GM12878 (cell line): ENCODE results near the gene B4GALNT4. TPM values are rescaled to one million over a fixed set of nuclear protein-coding genes. Genes with fewer than 3 reads are reported as not detected.

Experiments used
- ATAC-seq: fragments of 200-7000 bp; cut with Tn5 transposase; 3 replicates; pipeline ENCODE4 v1.9.1; 2020; ENCODE audit warnings: mild to moderate bottlenecking, moderate library complexity
- BruUV-seq: library from RNA; stranded (reverse); fragments of 400-500 nt; replicated peaks from 2 replicates; lab custom pipeline; 2021; lab: Mats Ljungman, UMichigan
- CTCF ChIA-PET: fragments of 300-600 bp; sonication (Branson Sonifier 250); formaldehyde crosslinking; extraction: SDS; loops from one replicate; lab custom pipeline; 2021; ENCODE audit warnings: inconsistent platforms; lab: Yijun Ruan, JAX
- POLR2A ChIA-PET: fragments of 350-600 bp; formaldehyde crosslinking; extraction: SDS; loops from one replicate; lab custom pipeline; 2021; ENCODE audit warnings: inconsistent platforms; lab: Charles Lee
- RAD21 ChIA-PET: fragments of 300-600 bp; sonication (Branson Sonifier 250); formaldehyde crosslinking; loops from one replicate; lab custom pipeline; 2023; ENCODE audit warnings: antibody characterized with exemption; ENCODE audit not compliant: unreplicated experiment; lab: Charles Lee
- SMC1A ChIA-PET: fragments of 300-600 bp; sonication (Branson Sonifier 250); formaldehyde crosslinking; loops from one replicate; lab custom pipeline; 2023; ENCODE audit not compliant: unreplicated experiment, uncharacterized antibody; lab: Charles Lee
- DNase-seq: peaks from one replicate; pipeline ENCODE4 v3.0.0-alpha.2; 2011; ENCODE audit warnings: low read depth, low spot score
- FAIRE-seq: peaks from 3 replicates; lab custom pipeline; 2011; peaks lifted over from hg19 to GRCh38; lab: Jason Lieb, UNC
- H2AFZ ChIP-seq: 2 replicates; pipeline ENCODE4 v1.6.0; 2011; ENCODE audit warnings: low read depth, low read length, control low read depth; ENCODE audit not compliant: control insufficient read depth
- H3K27ac ChIP-seq: 2 replicates; pipeline ENCODE4 v1.5.1; 2011; ENCODE audit warnings: control low read depth; ENCODE audit not compliant: control insufficient read depth, insufficient read depth
- H3K27me3 ChIP-seq, 2 experiments: replicated peaks in 1 of 2; 2 replicates each; pipeline versions ENCODE4 v1.6.0 to v1.6.1; 2011; ENCODE audit warnings: low read length in 1 of 2; ENCODE audit not compliant: control insufficient read depth in 2 of 2, insufficient read depth in 2 of 2
- H3K36me3 ChIP-seq, 2 experiments: 2 replicates each; pipeline ENCODE4 v1.5.1; 2011; ENCODE audit warnings: low read length in 1 of 2; ENCODE audit not compliant: control insufficient read depth in 2 of 2, insufficient read depth in 2 of 2
- H3K4me1 ChIP-seq: 2 replicates; pipeline ENCODE4 v1.6.1; 2011; ENCODE audit warnings: mild to moderate bottlenecking, low read length, moderate library complexity, mixed read lengths; ENCODE audit not compliant: control insufficient read depth, insufficient read depth
- H3K4me2 ChIP-seq: 2 replicates; pipeline ENCODE4 v1.6.0; 2011; ENCODE audit warnings: control low read depth; ENCODE audit not compliant: control insufficient read depth, insufficient read depth
- H3K4me3 ChIP-seq: fragments of 200-600 bp; sonication (generic); 2 replicates; pipeline ENCODE4 v1.5.1; 2016
- H3K79me2 ChIP-seq: 2 replicates; pipeline ENCODE4 v1.6.0; 2011; ENCODE audit warnings: low read length; ENCODE audit not compliant: control insufficient read depth, insufficient read depth
- H3K9ac ChIP-seq: 2 replicates; pipeline ENCODE4 v1.8.0; 2011; ENCODE audit warnings: low read length, control low read depth, mixed read lengths; ENCODE audit not compliant: control insufficient read depth, insufficient read depth
- H3K9me3 ChIP-seq: replicated peaks from 3 replicates; pipeline ENCODE4 v1.5.1; 2011; ENCODE audit warnings: mild to moderate bottlenecking, low read length; ENCODE audit not compliant: control insufficient read depth, insufficient read depth
- H4K20me1 ChIP-seq: 2 replicates; pipeline ENCODE4 v1.6.0; 2011; ENCODE audit not compliant: control insufficient read depth, insufficient read depth
- HDGF ChIP-seq: fragments of 450-650 bp; IDR thresholded peaks from 2 replicates; pipeline ENCODE4 v1.6.1; 2016; ENCODE audit warnings: antibody characterized with exemption
- ZNF592 ChIP-seq: fragments of 450-650 bp; IDR thresholded peaks from 2 replicates; pipeline ENCODE4 v1.6.1; 2017; ENCODE audit warnings: mild to moderate bottlenecking, moderate library complexity
- WGBS: methylation state at CpG from one replicate; pipeline ENCODE4 v1.1.6; 2016; ENCODE audit warnings: low lambda C conversion rate; ENCODE audit not compliant: insufficient replicate concordance, insufficient coverage; ENCODE audit errors: missing lambda C conversion rate; 5-methylcytosine and 5-hydroxymethylcytosine counted together
- in situ Hi-C: fragments of 300-500 bp; cut with MboI; formaldehyde crosslinking; loops from 9 replicates; pipeline ENCODE4 v1.14.3; 2018; ENCODE audit warnings: mixed read lengths
- intact Hi-C: fragments of 100-400 bp; cut with micrococcal nuclease; formaldehyde crosslinking; loops from one replicate; pipeline ENCODE4 v1.14.2; 2022; ENCODE audit not compliant: unreplicated experiment
- polyA plus RNA-seq, 11 experiments: library from polyadenylated mRNA; depleted of rRNA in 4 of 11; unstranded in 6 of 11; stranded (reverse) in 5 of 11; fragments of >200 nt; fragmentation: Nextera tagmentation in 4 of 11; fragmentation: Illumina TruSeq in 1 of 11; extraction: Ambion mirVana in 4 of 11; extraction: Trizol in 1 of 11; gene quantifications; 1 replicate in 1 of 11; 2 replicates in 10 of 11; pipeline versions ENCODE4 v1.2.1 to v1.2.3, GENCODE V29; 2011 to 2016; ENCODE audit warnings: inconsistent platforms in 2 of 11, missing spikeins in 2 of 11, low read depth in 1 of 11
- total RNA-seq, 4 experiments: library from RNA; depleted of rRNA in 3 of 4; stranded (reverse); fragments of >200 nt in 3 of 4; fragmentation: Illumina TruSeq in 1 of 4; extraction: Trizol in 1 of 4; gene quantifications; 2 replicates each; pipeline versions ENCODE4 v1.2.1 to v1.2.3, GENCODE V29; 2013 to 2021
- TF ChIP-seq, protein P1 (sequence below): fragments of 450-650 bp; IDR thresholded peaks from 2 replicates; pipeline ENCODE4 v1.6.1; 2017; ENCODE audit warnings: antibody characterized with exemption, mild to moderate bottlenecking, moderate library complexity

B4GALNT4 gene
- total and polyA plus RNA-seq, 10 of the 15 experiments (the other 5 are each of a cell fraction or from before 2014, with no cell fraction given): 0.04 to 0.82 (median 0.40) TPM; not detected in 6

DNA sequence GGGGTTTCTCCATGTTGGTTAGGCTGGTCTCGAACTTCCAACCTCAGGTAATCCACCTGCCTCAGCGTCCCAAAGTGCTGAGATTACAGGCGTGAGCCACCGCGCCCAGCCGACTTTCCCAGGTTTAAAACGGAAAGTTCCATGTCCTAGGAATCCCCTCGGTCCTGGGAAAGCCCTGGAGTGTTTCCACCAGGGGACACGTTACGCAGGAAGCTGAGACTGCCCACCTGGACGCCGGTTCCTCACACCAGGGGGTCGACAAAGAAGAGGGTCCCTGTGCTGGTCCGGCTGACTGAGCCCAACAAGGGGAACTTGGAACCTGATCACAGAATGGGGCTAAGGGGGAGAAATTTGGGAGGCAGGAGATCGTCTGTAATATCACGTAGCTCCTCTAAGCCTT is 3.5 kb upstream of the B4GALNT4 start (continued):
- TF ChIP-seq, protein P1, sequence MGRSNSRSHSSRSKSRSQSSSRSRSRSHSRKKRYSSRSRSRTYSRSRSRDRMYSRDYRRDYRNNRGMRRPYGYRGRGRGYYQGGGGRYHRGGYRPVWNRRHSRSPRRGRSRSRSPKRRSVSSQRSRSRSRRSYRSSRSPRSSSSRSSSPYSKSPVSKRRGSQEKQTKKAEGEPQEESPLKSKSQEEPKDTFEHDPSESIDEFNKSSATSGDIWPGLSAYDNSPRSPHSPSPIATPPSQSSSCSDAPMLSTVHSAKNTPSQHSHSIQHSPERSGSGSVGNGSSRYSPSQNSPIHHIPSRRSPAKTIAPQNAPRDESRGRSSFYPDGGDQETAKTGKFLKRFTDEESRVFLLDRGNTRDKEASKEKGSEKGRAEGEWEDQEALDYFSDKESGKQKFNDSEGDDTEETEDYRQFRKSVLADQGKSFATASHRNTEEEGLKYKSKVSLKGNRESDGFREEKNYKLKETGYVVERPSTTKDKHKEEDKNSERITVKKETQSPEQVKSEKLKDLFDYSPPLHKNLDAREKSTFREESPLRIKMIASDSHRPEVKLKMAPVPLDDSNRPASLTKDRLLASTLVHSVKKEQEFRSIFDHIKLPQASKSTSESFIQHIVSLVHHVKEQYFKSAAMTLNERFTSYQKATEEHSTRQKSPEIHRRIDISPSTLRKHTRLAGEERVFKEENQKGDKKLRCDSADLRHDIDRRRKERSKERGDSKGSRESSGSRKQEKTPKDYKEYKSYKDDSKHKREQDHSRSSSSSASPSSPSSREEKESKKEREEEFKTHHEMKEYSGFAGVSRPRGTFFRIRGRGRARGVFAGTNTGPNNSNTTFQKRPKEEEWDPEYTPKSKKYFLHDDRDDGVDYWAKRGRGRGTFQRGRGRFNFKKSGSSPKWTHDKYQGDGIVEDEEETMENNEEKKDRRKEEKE: no peak
- no peak for TF ChIP-seq ZNF592

GRCh38 chr11:367956-368413 is 1.3 kb upstream of the B4GALNT4 start:
- TF ChIP-seq HDGF: no peak
- TF ChIP-seq, all 136 proteins: peak for 0
- Histone ChIP-seq H2AFZ (no peak overlapping the region), H3K4me3 (no peak overlapping the region), H3K9me3 (no peaks in the 10 kb centered on the region), H4K20me1 (no peaks in the 10 kb centered on the region), H3K4me1 (no peaks in the 10 kb centered on the region), H3K79me2 (no peaks in the 10 kb centered on the region), H3K27me3 (peaks cover 4 to 8% of the 10 kb centered on the region in 2 experiments; a peak in 3 of 4 replicates), H3K36me3 (no peaks in the 10 kb centered on the region), H3K4me2 (no peak overlapping the region), H3K27ac (no peak overlapping the region), H3K9ac (no peak overlapping the region)
- FAIRE-seq: no peak
- ChIA-PET POLR2A (no interaction called here), SMC1A (no interaction called here), CTCF (no interaction called here), RAD21 (no interaction called here)
- no peak for ATAC-seq
- WGBS: 50% methylated on average over 7 of the region's 7 CpGs
- intact Hi-C loops (no loop called here), in situ Hi-C loops (loop anchor here (10.0 kb wide), 1 partner anchor 163 kb away; the partner anchor contains the start of genes BET1L and RIC8A)
- no TSS peak for BruUV-seq
- no peak for DNase-seq
